H1 (cell line): Measurements from ENCODE around the gene CAPG. TPM values are rescaled to one million over a fixed set of nuclear protein-coding genes. Genes with fewer than 3 reads are reported as not detected.

Experiments used
- ASH2L ChIP-seq: fragments of 200-600, 300-600 bp; sonication (generic); IDR thresholded peaks from one replicate; pipeline ENCODE4 v1.7.1; 2017; ENCODE audit warnings: low read length
- BACH1 ChIP-seq: IDR thresholded peaks from 2 replicates; pipeline ENCODE4 v1.6.1; 2012; ENCODE audit warnings: low read length, improper control_type of control experiment
- BCL11A ChIP-seq, 2 experiments: IDR thresholded peaks; one replicate each; pipeline ENCODE4 v1.6.1; 2011; ENCODE audit warnings: low read depth in 2 of 2, low read length in 2 of 2, mild to moderate bottlenecking in 2 of 2
- BRCA1 ChIP-seq: IDR thresholded peaks from 2 replicates; pipeline ENCODE4 v1.6.1; 2012; ENCODE audit warnings: low read depth, low read length, improper control_type of control experiment
- CBX5 ChIP-seq: fragments of 300-800, 300-1000 bp; sonication (generic); IDR thresholded peaks from 2 replicates; pipeline ENCODE4 v1.7.1; 2016; ENCODE audit warnings: antibody characterized with exemption, low read length, low read depth
- CEBPB ChIP-seq: IDR thresholded peaks from 2 replicates; pipeline ENCODE4 v1.6.1; 2012; ENCODE audit warnings: low read depth, low read length
- CHD1 ChIP-seq: IDR thresholded peaks from 2 replicates; pipeline ENCODE4 v1.6.1; 2012; ENCODE audit warnings: low read depth, low read length, improper control_type of control experiment
- CREB1 ChIP-seq: IDR thresholded peaks from 2 replicates; pipeline ENCODE4 v1.6.1; 2012; ENCODE audit warnings: inconsistent platforms
- CTCF ChIP-seq, 3 experiments: IDR thresholded peaks; 1 replicate in 2 of 3; 2 replicates in 1 of 3; pipeline versions ENCODE4 v1.5.1 to v1.6.1; 2011; ENCODE audit warnings: low read length in 3 of 3, mild to moderate bottlenecking in 3 of 3, inconsistent platforms in 2 of 3, low read depth in 1 of 3, moderate library complexity in 1 of 3; ENCODE audit not compliant: insufficient read depth in 1 of 3; ENCODE audit errors: control extremely low read depth in 1 of 3
- EP300 ChIP-seq, 2 experiments: IDR thresholded peaks; 1 replicate in 1 of 2; 2 replicates in 1 of 2; pipeline ENCODE4 v1.6.1; 2011 to 2012; ENCODE audit warnings: low read depth in 2 of 2, low read length in 2 of 2, mild to moderate bottlenecking in 2 of 2, borderline replicate concordance in 1 of 2, inconsistent platforms in 1 of 2, moderate library complexity in 1 of 2
- EZH2 ChIP-seq: fragments of 200-600 bp; sonication (generic); IDR thresholded peaks from 2 replicates; pipeline ENCODE4 v1.7.1; 2012; ENCODE audit warnings: low read depth, mild to moderate bottlenecking, moderate library complexity, low read length, inconsistent platforms; ENCODE audit not compliant: severe bottlenecking
- HDAC6 ChIP-seq: IDR thresholded peaks from one replicate; pipeline ENCODE4 v1.7.1; 2012; ENCODE audit warnings: low read depth, mild to moderate bottlenecking, inconsistent platforms, low read length, moderate library complexity
- JUN ChIP-seq: IDR thresholded peaks from 2 replicates; pipeline ENCODE4 v1.6.1; 2011; ENCODE audit warnings: low read depth, mild to moderate bottlenecking, improper control_type of control experiment, low read length
- JUND ChIP-seq: IDR thresholded peaks from 2 replicates; pipeline ENCODE4 v1.6.1; 2011; ENCODE audit warnings: mild to moderate bottlenecking, improper control_type of control experiment, low read length
- KDM5A ChIP-seq: fragments of 200-600 bp; IDR thresholded peaks from 2 replicates; pipeline ENCODE4 v1.7.1; 2012; ENCODE audit warnings: mild to moderate bottlenecking, low read length, inconsistent platforms, mixed read lengths
- NANOG ChIP-seq: IDR thresholded peaks from 2 replicates; pipeline ENCODE4 v1.6.1; 2011; ENCODE audit warnings: low read length, low read depth, mild to moderate bottlenecking, inconsistent platforms; ENCODE audit not compliant: insufficient read depth, poor library complexity, severe bottlenecking
- POU5F1 ChIP-seq: IDR thresholded peaks from 2 replicates; pipeline ENCODE4 v1.6.1; 2011; ENCODE audit warnings: low read depth, mild to moderate bottlenecking, low read length, moderate library complexity
- RXRA ChIP-seq: IDR thresholded peaks from 2 replicates; pipeline ENCODE4 v1.6.1; 2011; ENCODE audit warnings: low read depth, mild to moderate bottlenecking, low read length, moderate library complexity; ENCODE audit not compliant: insufficient read depth
- SIRT6 ChIP-seq: IDR thresholded peaks from one replicate; pipeline ENCODE4 v1.7.1; 2012; ENCODE audit warnings: low read length, inconsistent platforms
- SIX5 ChIP-seq: IDR thresholded peaks from 2 replicates; pipeline ENCODE4 v1.6.1; 2011; ENCODE audit warnings: mild to moderate bottlenecking, low read depth, low read length
- TBP ChIP-seq: IDR thresholded peaks from 2 replicates; pipeline ENCODE4 v1.6.1; 2011; ENCODE audit warnings: low read depth, low read length, improper control_type of control experiment
- YY1 ChIP-seq: IDR thresholded peaks from 2 replicates; pipeline ENCODE4 v1.6.1; 2011; ENCODE audit warnings: low read depth, mild to moderate bottlenecking, low read length
- ZNF274 ChIP-seq: IDR thresholded peaks from 2 replicates; pipeline ENCODE4 v1.7.0; 2012; ENCODE audit warnings: low read length, borderline replicate concordance; ENCODE audit errors: extremely low read depth
- polyA plus RNA-seq, 7 experiments: library from polyadenylated mRNA; depleted of rRNA in 3 of 7; stranded (reverse) in 5 of 7; unstranded in 2 of 7; fragments of >200 nt in 5 of 7; fragments of 200-250 nt in 2 of 7; gene quantifications; 1 replicate in 5 of 7; 2 replicates in 1 of 7; 4 replicates in 1 of 7; pipeline versions ENCODE4 v1.2.1 to v1.2.3, GENCODE V29; 2011 to 2013; ENCODE audit warnings: missing spikeins in 2 of 7, mixed read lengths in 2 of 7
- total RNA-seq: library from RNA; stranded (reverse); fragmentation: NEBNext Ultra II Directional; extraction: Animal tissue kit (Norgen Biotek cat#: 25700); gene quantifications from 2 replicates; pipeline ENCODE4 v1.2.1, GENCODE V29; 2021

CAPG gene
- total and polyA plus RNA-seq, 2 of the 8 experiments (the other 6 are each of a cell fraction or from before 2014, with no cell fraction given): 80.5 to 89.0 TPM

GRCh38 chr2:85413592-85414420 is 3.6 kb upstream of the CAPG start (continued):
- no peak for TF ChIP-seq KDM5A
- TF ChIP-seq BRCA1: no peak
- no peak for TF ChIP-seq BCL11A (IDR thresholded peaks at IDR 0.05; ENCODE audit: low read depth in 2 of 2, low read length in 2 of 2)
- TF ChIP-seq EP300 (IDR thresholded peaks at IDR 0.05; ENCODE audit: borderline replicate concordance in 1 of 2, low read depth in 2 of 2, low read length in 2 of 2): no peak
- no peak for TF ChIP-seq JUN
- no peak for TF ChIP-seq YY1
- TF ChIP-seq POU5F1: no peak
- TF ChIP-seq SIX5: no peak
- TF ChIP-seq CREB1: no peak
- peak; percentile 25; the same call in 1 of the 2 replicates for TF ChIP-seq TBP
- no peak for TF ChIP-seq CBX5
- TF ChIP-seq SIRT6: no peak
- no peak for TF ChIP-seq CEBPB
- no peak for TF ChIP-seq BACH1
- no peak for TF ChIP-seq CHD1
- TF ChIP-seq NANOG: no peak
- TF ChIP-seq ZNF274: no peak
- peak in 1 of 3 experiments; percentile 11; a peak in 1 of 4 replicates for TF ChIP-seq CTCF (IDR thresholded peaks at IDR 0.05; ENCODE audit: control extremely low read depth in 1 of 3, insufficient read depth in 1 of 3, low read depth in 1 of 3, low read length in 3 of 3)
- TF ChIP-seq RXRA: no peak
- TF ChIP-seq HDAC6: no peak
- peak; percentile 55 for TF ChIP-seq ASH2L
- TF ChIP-seq EZH2: no peak
- TF ChIP-seq JUND: 0 out of 2 replicates have a peak, but pooled peaks have one; percentile 6
